Cardiac fibroblast (primary cell): Measurements from ENCODE around the gene KIAA0232.
A peak's percentile ranks its signal among the peaks of the same experiment; 100 is the strongest.
"Not testable (repeated sequence)": the region's sequence is repeated elsewhere in the genome, so short reads cannot be mapped to it uniquely, and the experiment has no call there.

Experiments
- DNase-seq, 2 donors: peaks; one replicate each; pipeline versions ENCODE4 v3.0.0 to v3.0.0-alpha.2; 2010; ENCODE audit warnings: low read depth in 2 of 2
- H3K4me3 ChIP-seq, 2 donors: replicated peaks in 1 of 2; 1 replicate in 1 of 2; 2 replicates in 1 of 2; pipeline ENCODE4 v1.5.1; 2011; ENCODE audit warnings: low read depth in 2 of 2, low read length in 2 of 2, mild to moderate bottlenecking in 2 of 2, moderate library complexity in 1 of 2
- TF ChIP-seq, protein P1 (sequence below): IDR thresholded peaks from one replicate; pipeline ENCODE4 v1.5.1; 2011; ENCODE audit warnings: low read depth, mild to moderate bottlenecking, low read length, inconsistent platforms

KIAA0232 gene

DNA sequence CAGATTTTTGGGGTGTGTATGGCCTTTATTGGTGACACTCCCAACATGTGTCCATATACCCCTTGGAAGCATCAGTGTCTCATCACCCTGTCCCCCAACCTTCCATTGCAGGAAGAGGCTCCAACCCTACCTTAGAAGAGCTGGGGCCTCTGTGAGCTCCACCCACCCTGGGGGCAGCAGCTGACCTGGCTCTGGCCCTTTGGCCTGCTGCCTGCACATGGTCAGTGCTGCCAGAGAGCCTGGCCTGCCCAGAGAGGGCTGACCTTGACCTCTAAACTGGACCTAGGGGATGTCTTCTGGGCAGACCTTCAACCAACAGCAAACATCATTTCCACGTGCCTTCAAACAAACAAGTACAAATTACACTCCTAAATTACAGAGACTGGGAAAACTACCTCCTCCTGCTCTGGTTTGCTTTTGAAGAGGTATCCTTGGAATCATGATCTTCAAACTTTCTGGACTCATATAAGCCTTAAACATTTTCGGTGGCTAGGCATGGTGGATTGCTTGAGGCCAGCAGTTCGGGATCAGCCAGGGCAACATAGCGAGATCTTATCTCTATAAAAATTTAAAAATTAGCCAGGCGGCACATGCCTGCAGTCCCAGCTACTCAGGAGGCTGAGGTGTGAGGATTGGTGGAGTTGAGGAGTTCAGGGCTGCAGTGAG, 27.3 kb upstream of the KIAA0232 start:
- TF ChIP-seq, protein P1, sequence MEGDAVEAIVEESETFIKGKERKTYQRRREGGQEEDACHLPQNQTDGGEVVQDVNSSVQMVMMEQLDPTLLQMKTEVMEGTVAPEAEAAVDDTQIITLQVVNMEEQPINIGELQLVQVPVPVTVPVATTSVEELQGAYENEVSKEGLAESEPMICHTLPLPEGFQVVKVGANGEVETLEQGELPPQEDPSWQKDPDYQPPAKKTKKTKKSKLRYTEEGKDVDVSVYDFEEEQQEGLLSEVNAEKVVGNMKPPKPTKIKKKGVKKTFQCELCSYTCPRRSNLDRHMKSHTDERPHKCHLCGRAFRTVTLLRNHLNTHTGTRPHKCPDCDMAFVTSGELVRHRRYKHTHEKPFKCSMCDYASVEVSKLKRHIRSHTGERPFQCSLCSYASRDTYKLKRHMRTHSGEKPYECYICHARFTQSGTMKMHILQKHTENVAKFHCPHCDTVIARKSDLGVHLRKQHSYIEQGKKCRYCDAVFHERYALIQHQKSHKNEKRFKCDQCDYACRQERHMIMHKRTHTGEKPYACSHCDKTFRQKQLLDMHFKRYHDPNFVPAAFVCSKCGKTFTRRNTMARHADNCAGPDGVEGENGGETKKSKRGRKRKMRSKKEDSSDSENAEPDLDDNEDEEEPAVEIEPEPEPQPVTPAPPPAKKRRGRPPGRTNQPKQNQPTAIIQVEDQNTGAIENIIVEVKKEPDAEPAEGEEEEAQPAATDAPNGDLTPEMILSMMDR: no peak
- H3K4me3 ChIP-seq: no peak overlapping the region
- no peak for DNase-seq

DNA sequence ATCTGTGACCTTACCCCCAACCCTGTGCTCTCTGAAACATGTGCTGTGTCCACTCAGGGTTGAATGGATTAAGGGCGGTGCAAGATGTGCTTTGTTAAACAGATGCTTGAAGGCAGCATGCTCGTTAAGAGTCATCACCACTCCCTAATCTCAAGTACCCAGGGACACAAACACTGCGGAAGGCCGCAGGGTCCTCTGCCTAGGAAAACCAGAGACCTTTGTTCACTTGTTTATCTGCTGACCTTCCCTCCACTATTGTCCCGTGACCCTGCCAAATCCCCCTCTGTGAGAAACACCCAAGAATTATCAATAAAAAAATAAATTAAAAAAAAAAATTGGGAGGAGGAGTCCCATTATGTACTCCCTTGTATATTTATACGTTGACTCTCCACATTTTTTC, 26.2 kb upstream of the KIAA0232 start:
- not testable (repeated sequence) for H3K4me3 ChIP-seq, DNase-seq

DNA sequence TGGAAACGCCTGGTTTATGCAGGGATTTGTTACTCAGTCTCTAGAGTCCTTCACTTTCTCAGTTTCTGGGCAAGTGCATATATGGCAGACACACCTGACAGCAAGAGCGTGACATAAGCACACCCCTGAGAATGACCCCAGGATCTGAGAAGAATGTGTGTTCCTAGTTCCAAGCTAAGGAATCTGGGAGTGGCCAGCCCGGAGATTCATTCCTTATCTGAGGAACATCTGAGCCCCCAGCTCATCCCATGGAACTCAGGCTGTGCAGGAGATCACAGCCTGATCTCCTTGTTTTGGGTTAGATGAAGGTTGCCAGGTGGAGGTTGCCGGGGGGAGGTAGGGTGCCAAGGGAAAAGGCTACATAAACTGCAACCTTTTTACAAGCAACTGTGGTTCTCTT, 23.8 kb upstream of the KIAA0232 start:
- TF ChIP-seq, protein P1: no peak
- H3K4me3 ChIP-seq: no peak overlapping the region
- no peak for DNase-seq

DNA sequence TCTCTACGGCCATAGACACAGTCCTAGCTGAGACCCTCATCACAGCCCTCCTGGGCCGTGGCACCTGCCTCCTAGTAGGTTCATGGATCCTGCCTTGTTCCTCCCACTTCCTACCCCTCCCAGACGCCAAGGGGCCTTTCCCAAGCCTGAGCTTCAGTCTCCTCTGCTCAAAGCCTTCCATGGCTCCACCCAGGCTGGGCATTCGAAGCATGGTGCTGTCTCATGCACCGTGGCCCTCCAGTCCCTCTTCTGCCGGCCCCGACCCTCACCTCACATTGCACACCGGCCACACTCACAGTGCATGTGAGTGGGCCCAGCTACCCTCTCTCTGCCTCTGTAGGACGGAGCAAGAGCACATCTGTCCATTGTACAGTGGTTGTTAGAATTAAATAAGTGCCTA, 21.7 kb upstream of the KIAA0232 start:
- TF ChIP-seq, protein P1: no peak
- H3K4me3 ChIP-seq: no peak overlapping the region
- no peak for DNase-seq

DNA sequence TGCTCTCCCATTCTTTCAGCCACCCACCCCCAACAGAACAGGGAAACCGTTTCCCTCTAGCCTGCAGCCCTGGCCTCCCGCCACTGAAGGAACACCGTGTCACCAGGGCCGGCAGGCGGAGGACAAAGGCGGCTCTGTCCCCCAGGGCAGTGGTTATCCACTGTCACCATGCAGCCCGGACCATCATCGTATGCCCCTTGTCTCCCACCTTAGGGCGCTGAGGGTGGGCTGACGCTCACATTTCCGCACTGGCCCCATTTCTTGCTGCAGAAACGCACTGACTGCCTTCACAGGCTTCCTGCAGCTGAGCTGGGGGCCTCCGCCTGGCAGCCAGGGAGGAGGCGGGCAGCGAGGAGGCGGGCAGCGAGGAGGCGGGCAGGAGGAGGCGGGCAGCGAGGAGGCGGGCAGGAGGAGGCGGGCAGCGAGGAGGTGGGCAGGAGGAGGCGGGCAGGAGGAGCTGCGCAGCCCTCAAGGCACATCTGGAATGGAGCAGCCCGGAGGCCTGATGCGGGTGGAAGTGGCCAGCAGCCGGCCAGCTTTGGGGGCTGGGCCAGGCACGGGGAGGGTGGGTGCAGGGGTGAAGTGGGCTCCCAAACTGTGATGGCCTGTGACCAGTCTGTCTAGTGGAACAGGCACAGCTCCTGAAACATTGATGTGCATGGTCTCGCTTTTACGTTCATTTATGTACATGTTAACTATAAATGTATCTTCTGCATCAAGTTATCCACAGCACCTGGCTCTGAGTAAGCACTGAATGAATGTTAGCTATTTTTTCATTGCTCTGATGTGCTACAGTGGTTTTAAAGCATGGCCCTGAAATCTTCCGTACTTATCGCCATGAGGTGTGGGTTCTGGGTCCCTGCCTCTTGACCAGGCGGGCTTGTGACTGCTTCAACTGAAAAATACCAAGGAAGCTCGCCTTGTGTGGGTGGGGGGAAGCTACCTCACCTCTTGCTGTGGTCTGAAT, 20.6 kb upstream of the KIAA0232 start:
- TF ChIP-seq, protein P1: no peak
- no peak for DNase-seq
- no peak overlapping the region for H3K4me3 ChIP-seq

DNA sequence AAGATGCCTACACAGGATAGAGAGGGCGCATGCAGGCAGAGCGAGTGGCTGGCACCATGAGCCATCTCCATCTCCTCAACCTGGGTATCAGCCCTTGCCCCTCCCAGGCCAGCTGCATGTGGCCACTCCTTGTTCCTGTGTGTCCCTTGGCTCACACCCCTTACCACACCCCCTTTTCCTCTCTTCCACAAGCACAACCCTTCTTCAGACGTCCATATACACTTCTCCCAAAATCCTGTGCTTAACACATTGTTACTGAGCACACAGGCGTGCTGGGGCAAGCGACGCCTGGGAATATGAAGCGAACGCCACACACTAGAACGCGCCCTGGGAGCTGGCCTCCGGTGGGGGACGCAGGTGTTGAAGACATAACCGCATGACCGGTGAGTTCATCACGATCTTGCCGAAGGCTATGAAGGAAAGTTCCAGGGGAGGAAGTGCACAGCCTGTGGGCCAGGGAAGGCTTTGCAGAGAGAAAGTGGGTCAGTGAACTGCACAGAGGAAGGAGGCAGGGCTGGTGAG, 19.1 kb upstream of the KIAA0232 start:
- H3K4me3 ChIP-seq: no peak overlapping the region
- no peak for DNase-seq
- TF ChIP-seq, protein P1: peak; percentile 15
